Fibroblast of villous mesenchyme (primary cell): ENCODE results near the gene RCHY1. TPM values are rescaled to one million over a fixed set of nuclear protein-coding genes. Genes with fewer than 3 reads are reported as not detected.

Experiments used
- DNase-seq: peaks from one replicate; pipeline ENCODE4 v3.0.0-alpha.2; 2010; ENCODE audit warnings: low read depth
- H3K4me3 ChIP-seq: 2 replicates; pipeline ENCODE4 v1.5.1; 2011; ENCODE audit warnings: low read depth, mild to moderate bottlenecking, low read length
- CTCF ChIP-seq: IDR thresholded peaks from 2 replicates; pipeline ENCODE4 v1.5.1; 2012; ENCODE audit warnings: low read depth, mild to moderate bottlenecking, low read length; ENCODE audit not compliant: insufficient read depth
- total RNA-seq: library from RNA; depleted of rRNA; stranded (reverse); fragments of >200 nt; gene quantifications from 2 replicates; pipeline ENCODE4 v1.2.3, GENCODE V29; 2012

The RCHY1 gene
- total RNA-seq, 1 donor: 43.2 TPM

- DNase-seq: no peak
- H3K4me3 ChIP-seq: no peak overlapping the region
- no peak for TF ChIP-seq CTCF
Observed at GRCh38 chr4:75498041-75498440, 16.2 kb downstream of the RCHY1 start.

- no peak for TF ChIP-seq CTCF
- H3K4me3 ChIP-seq: no peak overlapping the region
- DNase-seq: peak; percentile 19
Observed at GRCh38 chr4:75497133-75497532, 17.1 kb downstream of the RCHY1 start.

GRCh38 chr4:75496406-75496805, 17.8 kb downstream of the RCHY1 start:
- H3K4me3 ChIP-seq: no peak overlapping the region
- peak; percentile 8 for DNase-seq
- TF ChIP-seq CTCF: no peak

- no peak for TF ChIP-seq CTCF
- no peak overlapping the region for H3K4me3 ChIP-seq
Observed at GRCh38 chr4:75495476-75495875, 18.7 kb downstream of the RCHY1 start.

GRCh38 chr4:75494563-75494962, 19.6 kb downstream of the RCHY1 start:
- no peak overlapping the region for H3K4me3 ChIP-seq
- DNase-seq: peak; percentile 95
- no peak for TF ChIP-seq CTCF

More at GRCh38 chr4:75495476-75495875, 18.7 kb downstream of the RCHY1 start:
- DNase-seq: no peak

- TF ChIP-seq CTCF: peak; percentile 34
- no peak overlapping the region for H3K4me3 ChIP-seq
- DNase-seq: peak; percentile 65
Observed at GRCh38 chr4:75490155-75490554, 24.0 kb downstream of the RCHY1 start.

- TF ChIP-seq CTCF: no peak
- H3K4me3 ChIP-seq: no peak overlapping the region
- no peak for DNase-seq
Observed at GRCh38 chr4:75484190-75484589, 30.0 kb downstream of the RCHY1 start.
